Panc1 (cell line): ENCODE data around the gene PSMB2. TPM values are rescaled to one million over a fixed set of nuclear protein-coding genes. Genes with fewer than 3 reads are reported as not detected.
"Not testable (repeated sequence)": the region's sequence is repeated elsewhere in the genome, so short reads cannot be mapped to it uniquely, and the experiment has no call there.

Experiments
- ATAC-seq: fragments of 200-7000 bp; cut with Tn5 transposase; 2 replicates; pipeline ENCODE4 v1.9.1; 2020; ENCODE audit warnings: mild to moderate bottlenecking, moderate library complexity
- BruUV-seq: library from RNA; stranded (reverse); fragments of 400-500 nt; replicated peaks from 2 replicates; lab custom pipeline; 2021; lab: Mats Ljungman, UMichigan
- CTCF ChIA-PET: fragments of 300-600 bp; sonication (Branson Sonifier 250); formaldehyde crosslinking; loops from one replicate; lab custom pipeline; 2022; ENCODE audit warnings: antibody characterized with exemption; lab: Charles Lee
- POLR2A ChIA-PET: fragments of 300-600 bp; sonication (Branson Sonifier 250); formaldehyde crosslinking; loops from one replicate; lab custom pipeline; 2022; ENCODE audit warnings: antibody characterized with exemption; lab: Charles Lee
- DNase-seq: peaks from one replicate; pipeline ENCODE4 v3.0.0-alpha.2; 2010; ENCODE audit warnings: low read depth, low spot score
- H3K27ac ChIP-seq: 2 replicates; pipeline ENCODE4 v1.5.1; 2011; ENCODE audit warnings: mild to moderate bottlenecking, low read length, inconsistent platforms
- H3K27me3 ChIP-seq: fragments of 200-500 bp; sonication (Bioruptor generic); 2 replicates; pipeline ENCODE4 v1.6.0; 2014; ENCODE audit warnings: low read length, inconsistent platforms; ENCODE audit not compliant: control insufficient read depth, insufficient read depth
- H3K36me3 ChIP-seq: fragments of 200-500 bp; sonication (Bioruptor generic); 2 replicates; pipeline ENCODE4 v1.5.1; 2014; ENCODE audit warnings: inconsistent platforms, mild to moderate bottlenecking, low read length, moderate library complexity; ENCODE audit not compliant: control insufficient read depth, insufficient read depth
- H3K4me1 ChIP-seq: 2 replicates; pipeline ENCODE4 v1.5.1; 2011; ENCODE audit warnings: inconsistent platforms, mild to moderate bottlenecking, low read length, moderate library complexity; ENCODE audit not compliant: control insufficient read depth, insufficient read depth
- H3K4me3 ChIP-seq, 2 experiments: 2 replicates each; pipeline ENCODE4 v1.5.1; 2011 to 2012; ENCODE audit warnings: low read depth in 2 of 2, low read length in 2 of 2, mild to moderate bottlenecking in 2 of 2, inconsistent platforms in 1 of 2, moderate library complexity in 1 of 2
- H3K9me3 ChIP-seq: fragments of 200-500 bp; sonication (Bioruptor generic); 2 replicates; pipeline ENCODE4 v1.5.1; 2014; ENCODE audit warnings: low read depth, mild to moderate bottlenecking, inconsistent platforms, low read length, moderate library complexity; ENCODE audit not compliant: control insufficient read depth, insufficient read depth
- CTCF ChIP-seq: fragments of 450-650 bp; IDR thresholded peaks from 2 replicates; pipeline ENCODE4 v1.5.1; 2017; ENCODE audit warnings: mild to moderate bottlenecking
- POLR2AphosphoS5 ChIP-seq: IDR thresholded peaks from 2 replicates; pipeline ENCODE4 v1.6.1; 2012; ENCODE audit warnings: mild to moderate bottlenecking, low read depth, low read length, moderate library complexity
- REST ChIP-seq, 2 experiments: IDR thresholded peaks; 2 replicates each; pipeline ENCODE4 v1.6.1; 2011 to 2012; ENCODE audit warnings: low read depth in 2 of 2, control low read depth in 1 of 2, low read length in 1 of 2, mild to moderate bottlenecking in 1 of 2, moderate library complexity in 1 of 2; ENCODE audit not compliant: insufficient read depth in 1 of 2
- SIN3A ChIP-seq: IDR thresholded peaks from 2 replicates; pipeline ENCODE4 v1.6.1; 2012; ENCODE audit warnings: low read depth, mild to moderate bottlenecking, low read length, moderate library complexity, borderline replicate concordance; ENCODE audit not compliant: insufficient read depth
- TCF7L2 ChIP-seq: IDR thresholded peaks from 2 replicates; pipeline ENCODE4 v1.6.1; 2011; ENCODE audit warnings: mild to moderate bottlenecking, low read depth, low read length, inconsistent platforms
- in situ Hi-C: cut with HindIII; loops from 2 replicates; pipeline ENCODE4 v1.10.0; 2016; ENCODE audit warnings: low sequenced_read_pairs, low pct_unique_long_range_greater_than_20kb
- intact Hi-C: fragments of 100-400 bp; cut with micrococcal nuclease; formaldehyde crosslinking; loops from one replicate; pipeline ENCODE4 v1.10.0; 2022; ENCODE audit not compliant: unreplicated experiment
- total RNA-seq: library from RNA; stranded (reverse); gene quantifications from one replicate; pipeline ENCODE4 v1.2.1, GENCODE V29; 2021; ENCODE audit not compliant: unreplicated experiment

PSMB2 gene
- total RNA-seq, 1 experiment from 2014 or later = 95.0 TPM

GRCh38 chr1:35576766-35577070 lies 64.6 kb downstream of the PSMB2 start:
- ATAC-seq, H3K27me3 ChIP-seq, H3K36me3 ChIP-seq, CTCF ChIA-PET, H3K4me1 ChIP-seq, H3K27ac ChIP-seq, DNase-seq, in situ Hi-C loops, POLR2A ChIA-PET, H3K4me3 ChIP-seq, BruUV-seq, intact Hi-C loops, H3K9me3 ChIP-seq: not testable (repeated sequence)

- intact Hi-C loops (no loop called here), in situ Hi-C loops (no loop called here)
- DNase-seq = no peak
- CTCF ChIA-PET = no interaction called here
- ATAC-seq = no peak
- Histone ChIP-seq H3K27me3 (no peaks in the 10 kb centered on the region), H3K36me3 (no peaks in the 10 kb centered on the region), H3K4me1 (peaks cover 4% of the 10 kb centered on the region), H3K9me3 (no peaks in the 10 kb centered on the region), H3K4me3 (no peak overlapping the region), H3K27ac (no peak overlapping the region)
- POLR2A ChIA-PET = no interaction called here
- TSS peak; percentile 59 for BruUV-seq
- TF ChIP-seq SIN3A (no peak), TCF7L2 (no peak), REST (IDR thresholded peaks at IDR 0.05; ENCODE audit: insufficient read depth in 1 of 2, low read depth in 2 of 2, low read length in 1 of 2) (no peak), POLR2AphosphoS5 (no peak), CTCF (no peak)
Measured at GRCh38 chr1:35576061-35576765, 65.1 kb downstream of the PSMB2 start.

- no peaks in the 10 kb centered on the region for H3K27me3 ChIP-seq
- no peak for DNase-seq
Measured at GRCh38 chr1:35575416-35575958, 65.8 kb downstream of the PSMB2 start.

More at GRCh38 chr1:35575416-35575958, 65.8 kb downstream of the PSMB2 start:
- Histone ChIP-seq H3K4me3 (no peak overlapping the region), H3K4me1 (peaks cover 4% of the 10 kb centered on the region), H3K36me3 (no peaks in the 10 kb centered on the region), H3K27ac (no peak overlapping the region), H3K9me3 (no peaks in the 10 kb centered on the region)
- ATAC-seq = no peak
- ChIA-PET CTCF (no interaction called here), POLR2A (no interaction called here)
- no TSS peak for BruUV-seq
- TF ChIP-seq POLR2AphosphoS5 (no peak), REST (IDR thresholded peaks at IDR 0.05; ENCODE audit: insufficient read depth in 1 of 2, low read depth in 2 of 2, low read length in 1 of 2) (no peak), SIN3A (no peak), CTCF (no peak), TCF7L2 (no peak)
- in situ Hi-C loops (no loop called here), intact Hi-C loops (no loop called here)
